ENCODE data around the gene PPP2R2B. TPM values are rescaled to one million over a fixed set of nuclear protein-coding genes. Genes with fewer than 3 reads are reported as not detected.

PPP2R2B gene
- total RNA-seq, 1 experiment from 2014 or later = not detected

- ChIA-PET POLR2A (ENCODE audit: unreplicated experiment) (no interaction called here), CTCF (no interaction called here)
- Histone ChIP-seq H2AFZ (ENCODE audit: low read length) (no peak overlapping the region), H3K27me3 (ENCODE audit: low read length) (no peaks in the 10 kb centered on the region), H4K20me1 (ENCODE audit: low read length) (no peaks in the 10 kb centered on the region), H3K27ac (ENCODE audit: low read length) (no peak overlapping the region), H3K9me2 (replicated peaks; ENCODE audit: low read length) (no peaks in the 10 kb centered on the region), H3K79me2 (ENCODE audit: low read length) (no peaks in the 10 kb centered on the region), H3K4me1 (ENCODE audit: insufficient read depth, low read length) (no peaks in the 10 kb centered on the region), H3K36me3 (ENCODE audit: low read depth, low read length) (no peaks in the 10 kb centered on the region), H3K9ac (ENCODE audit: low read length) (no peak overlapping the region), H3K4me2 (ENCODE audit: low read length) (no peak overlapping the region), H3K4me3 (ENCODE audit: low read length) (no peak overlapping the region), H3K9me3 (ENCODE audit: low read length) (no peaks in the 10 kb centered on the region), H3F3A (ENCODE audit: low read length, unreplicated experiment) (no peaks in the 10 kb centered on the region)
- ATAC-seq = no peak
- intact Hi-C loops (cut with micrococcal nuclease) = no loop called here
- TF ChIP-seq EZH2phosphoT487 (IDR thresholded peaks at IDR 0.05; ENCODE audit: borderline replicate concordance, low read length) (no peak), CTCF (conservative IDR thresholded peaks at IDR 0.05; ENCODE audit: low read depth, low read length) (no peak), EZH2 (IDR thresholded peaks at IDR 0.05; ENCODE audit: low read length, unreplicated experiment) (no peak)
- no TSS peak for BruUV-seq (replicated peaks)
- DNase-seq = no peak
Observed at GRCh38 chr5:146813346-146814157, 65.0 kb downstream of the PPP2R2B start.

GRCh38 chr5:146805081-146805480 lies 73.5 kb downstream of the PPP2R2B start:
- no peaks in the 10 kb centered on the region for H4K20me1 ChIP-seq (ENCODE audit: low read length)
- ATAC-seq (no peak), DNase-seq (peak; percentile 81)
- H3F3A ChIP-seq (ENCODE audit: low read length, unreplicated experiment) = no peaks in the 10 kb centered on the region
- H3K4me2 ChIP-seq (ENCODE audit: low read length) = 0 out of 2 replicates have a peak overlapping the region, but pooled peaks have one; percentile 39
- H3K4me3 ChIP-seq (ENCODE audit: low read length) = no peak overlapping the region
- no peaks in the 10 kb centered on the region for H3K79me2 ChIP-seq (ENCODE audit: low read length)
- ChIA-PET CTCF (no interaction called here), POLR2A (ENCODE audit: unreplicated experiment) (no interaction called here)
- no peaks in the 10 kb centered on the region for H3K9me3 ChIP-seq (ENCODE audit: low read length)
- peaks cover 20% of the 10 kb centered on the region for H3K4me1 ChIP-seq (ENCODE audit: insufficient read depth, low read length)
- H3K36me3 ChIP-seq (ENCODE audit: low read depth, low read length) = no peaks in the 10 kb centered on the region
- intact Hi-C loops (cut with micrococcal nuclease) = no loop called here
- no peak overlapping the region for H3K9ac ChIP-seq (ENCODE audit: low read length)
- no peaks in the 10 kb centered on the region; the same call in 1 of the 2 replicates for H3K27me3 ChIP-seq (ENCODE audit: low read length)
- H3K27ac ChIP-seq (ENCODE audit: low read length) = no peak overlapping the region
- no TSS peak for BruUV-seq (replicated peaks)
- TF ChIP-seq EZH2 (IDR thresholded peaks at IDR 0.05; ENCODE audit: low read length, unreplicated experiment) (no peak), CTCF (conservative IDR thresholded peaks at IDR 0.05; ENCODE audit: low read depth, low read length) (no peak), EZH2phosphoT487 (IDR thresholded peaks at IDR 0.05; ENCODE audit: borderline replicate concordance, low read length) (no peak)
- H3K9me2 ChIP-seq (replicated peaks; ENCODE audit: low read length) = no peaks in the 10 kb centered on the region
- no peak overlapping the region for H2AFZ ChIP-seq (ENCODE audit: low read length)

- Histone ChIP-seq H3K4me3 (ENCODE audit: low read length) (no peak overlapping the region), H3K79me2 (ENCODE audit: low read length) (no peaks in the 10 kb centered on the region), H3K4me1 (ENCODE audit: insufficient read depth, low read length) (peaks cover 20% of the 10 kb centered on the region), H3K9me2 (replicated peaks; ENCODE audit: low read length) (no peaks in the 10 kb centered on the region), H3K27ac (ENCODE audit: low read length) (no peak overlapping the region), H4K20me1 (ENCODE audit: low read length) (no peaks in the 10 kb centered on the region), H3K36me3 (ENCODE audit: low read depth, low read length) (no peaks in the 10 kb centered on the region), H3K9me3 (ENCODE audit: low read length) (no peaks in the 10 kb centered on the region), H3K4me2 (ENCODE audit: low read length) (no peak overlapping the region), H3F3A (ENCODE audit: low read length, unreplicated experiment) (no peaks in the 10 kb centered on the region), H3K27me3 (ENCODE audit: low read length) (no peaks in the 10 kb centered on the region; the same call in 1 of the 2 replicates), H3K9ac (ENCODE audit: low read length) (no peak overlapping the region), H2AFZ (ENCODE audit: low read length) (no peak overlapping the region)
- POLR2A ChIA-PET (ENCODE audit: unreplicated experiment) = no interaction called here
- no TSS peak for BruUV-seq (replicated peaks)
- ATAC-seq (no peak), DNase-seq (no peak)
- TF ChIP-seq EZH2phosphoT487 (IDR thresholded peaks at IDR 0.05; ENCODE audit: borderline replicate concordance, low read length) = no peak
- TF ChIP-seq CTCF (conservative IDR thresholded peaks at IDR 0.05; ENCODE audit: low read depth, low read length) = no peak
- TF ChIP-seq EZH2 (IDR thresholded peaks at IDR 0.05; ENCODE audit: low read length, unreplicated experiment) = no peak
- intact Hi-C loops (cut with micrococcal nuclease) = no loop called here
- CTCF ChIA-PET = no interaction called here
Observed at GRCh38 chr5:146802945-146803522, 75.5 kb downstream of the PPP2R2B start.

Measured in PC-3 (cell line).